Measurements from ENCODE around the gene DPP7.

The DPP7 gene

DNA sequence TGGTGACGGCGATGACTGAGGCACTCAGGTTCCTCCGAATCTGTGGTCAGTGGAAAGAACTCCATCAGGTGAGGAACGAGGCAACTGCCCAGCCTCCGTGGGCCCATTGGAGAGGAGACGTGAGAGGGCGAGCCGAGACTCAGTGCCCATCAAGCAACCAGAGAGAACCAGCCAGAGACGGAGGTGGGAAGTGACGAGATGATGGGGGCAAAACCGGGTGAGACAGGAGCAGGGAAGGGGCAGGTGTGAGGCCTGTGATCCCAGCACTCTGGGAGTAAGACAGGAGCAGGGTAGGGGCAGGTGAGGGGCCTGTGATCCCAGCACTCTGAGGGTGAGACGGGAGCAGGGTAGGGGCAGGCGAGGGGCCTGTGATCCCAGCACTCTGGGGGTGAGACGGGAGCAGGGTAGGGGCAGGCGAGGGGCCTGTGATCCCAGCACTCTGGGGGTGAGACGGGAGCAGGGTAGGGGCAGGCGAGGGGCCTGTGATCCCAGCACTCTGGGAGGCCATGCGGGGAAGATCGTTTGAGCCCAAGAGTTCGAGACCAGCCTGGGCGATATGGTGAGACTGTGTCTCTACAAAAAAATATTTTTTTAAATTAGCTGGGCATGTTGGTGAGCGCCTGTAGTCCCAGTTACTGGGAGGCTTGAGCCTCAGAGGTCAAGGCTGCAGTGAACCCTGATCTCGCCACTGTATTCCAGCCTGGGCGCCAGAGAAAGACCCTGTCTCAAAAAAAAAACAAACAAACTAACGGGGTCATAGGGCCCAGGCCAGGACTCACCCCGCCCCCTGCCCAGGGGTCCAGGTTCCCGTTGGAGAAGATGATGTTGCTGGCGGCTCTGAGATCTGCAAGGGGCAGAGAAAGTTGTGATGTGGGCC is 3.4 kb downstream of the DPP7 start:
- no peak for DNase-seq

DNA sequence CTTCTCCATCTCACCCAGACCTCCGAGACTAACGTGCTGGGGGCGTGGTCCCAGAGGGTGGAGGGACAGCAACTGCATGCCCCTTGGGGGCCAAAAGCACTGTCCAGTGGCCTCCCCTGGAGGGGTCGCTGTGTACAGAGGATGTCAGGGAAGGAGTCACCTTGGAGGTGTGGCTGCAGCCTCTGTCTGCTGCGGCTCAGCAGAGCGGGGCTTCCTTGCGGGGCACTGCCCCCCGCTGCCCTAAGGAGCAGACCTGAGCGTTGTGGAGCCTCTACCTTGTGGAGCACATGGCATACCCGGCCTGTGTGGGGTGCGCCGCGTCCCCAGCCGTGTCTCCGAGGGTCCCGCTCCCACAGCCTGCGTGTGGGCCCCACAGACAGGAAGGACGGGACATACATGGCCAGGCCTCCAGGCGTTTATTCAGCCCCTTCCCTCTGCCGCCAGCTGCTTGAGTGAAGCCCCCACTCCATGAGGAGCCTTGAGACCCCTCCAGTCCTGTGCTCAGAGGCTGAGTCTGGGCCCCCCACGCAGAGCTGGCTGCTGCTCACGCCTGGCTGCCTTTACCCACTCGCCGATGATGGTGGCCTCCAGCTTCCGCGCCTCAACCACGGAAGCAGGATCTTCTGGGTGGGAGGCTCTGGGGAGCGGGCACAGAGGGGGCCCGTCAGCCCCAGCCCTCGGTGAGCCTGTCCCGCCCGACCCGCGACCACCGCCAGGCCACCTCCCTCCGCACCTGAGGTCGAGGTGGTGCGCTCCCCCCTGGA is 4.2 kb downstream of the DPP7 start:
- no peak for DNase-seq

DNA sequence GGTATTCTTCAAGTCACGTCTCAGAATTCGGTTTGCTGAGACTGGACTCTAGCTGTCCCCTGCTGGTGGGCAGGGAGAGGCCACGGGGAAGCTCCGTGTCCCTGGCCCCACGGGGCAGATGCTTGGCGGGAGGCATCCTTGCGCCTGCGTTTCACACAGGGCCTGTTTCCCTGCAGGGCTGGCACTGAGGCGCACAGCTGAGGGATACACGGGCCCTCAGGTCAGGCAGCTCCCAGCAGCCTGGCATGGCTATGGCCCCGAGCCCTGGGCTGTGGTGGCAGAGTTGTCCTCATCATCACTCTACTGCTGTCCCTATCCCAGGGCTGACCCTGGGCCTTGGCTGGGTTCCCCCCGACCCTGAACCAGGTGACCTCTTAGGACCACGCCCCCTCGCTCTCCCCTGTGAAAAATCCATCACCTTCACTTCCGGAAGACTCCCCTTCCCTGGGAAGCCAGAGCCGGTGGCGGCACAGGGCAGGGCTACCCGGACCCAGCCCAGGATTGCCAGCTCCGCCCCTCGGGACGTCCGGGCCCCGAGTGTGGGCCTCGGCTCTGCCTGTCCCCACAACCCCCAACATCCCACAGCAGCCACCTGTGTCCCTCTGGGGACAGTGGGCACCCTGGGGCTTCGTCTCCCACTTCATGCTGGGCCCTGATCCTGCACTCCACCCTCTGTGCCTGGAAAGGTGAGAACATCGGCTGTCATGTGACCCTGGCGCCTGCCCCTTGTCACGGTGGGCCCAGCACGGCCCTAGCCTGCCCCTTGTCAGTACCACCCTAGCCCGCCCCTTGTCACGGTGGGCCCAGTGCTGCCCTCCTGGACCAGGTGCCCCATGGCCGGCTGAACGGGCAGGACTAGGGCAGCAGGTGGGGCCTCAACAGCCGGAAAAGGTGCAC is 5.0 kb downstream of the DPP7 start:
- no peak for DNase-seq

DNA sequence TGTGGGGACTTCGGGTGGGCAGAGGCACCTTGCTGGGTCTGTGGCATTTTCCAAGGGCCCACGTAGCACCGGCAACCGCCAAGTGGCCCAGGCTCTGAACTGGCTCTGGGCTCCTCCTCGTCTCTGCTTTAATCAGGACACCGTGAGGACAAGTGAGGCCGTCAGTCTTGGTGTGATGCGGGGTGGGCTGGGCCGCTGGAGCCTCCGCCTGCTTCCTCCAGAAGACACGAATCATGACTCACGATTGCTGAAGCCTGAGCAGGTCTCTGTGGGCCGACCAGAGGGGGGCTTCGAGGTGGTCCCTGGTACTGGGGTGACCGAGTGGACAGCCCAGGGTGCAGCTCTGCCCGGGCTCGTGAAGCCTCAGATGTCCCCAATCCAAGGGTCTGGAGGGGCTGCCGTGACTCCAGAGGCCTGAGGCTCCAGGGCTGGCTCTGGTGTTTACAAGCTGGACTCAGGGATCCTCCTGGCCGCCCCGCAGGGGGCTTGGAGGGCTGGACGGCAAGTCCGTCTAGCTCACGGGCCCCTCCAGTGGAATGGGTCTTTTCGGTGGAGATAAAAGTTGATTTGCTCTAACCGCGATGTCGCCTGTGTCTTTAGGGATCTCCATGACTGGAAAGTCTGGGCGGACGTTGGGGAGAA is 5.8 kb downstream of the DPP7 start:
- DNase-seq: no peak

DNA sequence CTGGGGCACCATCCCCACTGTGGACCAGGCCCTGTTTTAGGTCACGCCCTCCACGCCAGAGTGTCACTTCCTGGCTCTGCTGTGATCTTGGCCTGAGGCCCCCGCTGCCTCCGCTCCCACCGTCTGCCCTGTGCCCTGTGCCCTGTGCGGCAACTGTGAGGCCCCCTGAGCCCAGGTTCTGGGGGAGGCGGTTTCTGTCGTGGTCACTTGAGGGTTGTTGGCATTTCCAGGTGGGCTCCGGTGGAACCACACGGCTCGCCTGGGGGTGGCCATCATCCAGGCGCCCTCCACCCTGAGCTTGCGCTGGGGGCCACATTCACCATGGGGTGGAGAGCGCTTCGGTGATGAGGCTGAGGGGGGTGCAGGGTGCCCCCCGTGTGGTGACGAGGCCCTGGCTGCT is 6.6 kb downstream of the DPP7 start:
- DNase-seq: no peak

DNA sequence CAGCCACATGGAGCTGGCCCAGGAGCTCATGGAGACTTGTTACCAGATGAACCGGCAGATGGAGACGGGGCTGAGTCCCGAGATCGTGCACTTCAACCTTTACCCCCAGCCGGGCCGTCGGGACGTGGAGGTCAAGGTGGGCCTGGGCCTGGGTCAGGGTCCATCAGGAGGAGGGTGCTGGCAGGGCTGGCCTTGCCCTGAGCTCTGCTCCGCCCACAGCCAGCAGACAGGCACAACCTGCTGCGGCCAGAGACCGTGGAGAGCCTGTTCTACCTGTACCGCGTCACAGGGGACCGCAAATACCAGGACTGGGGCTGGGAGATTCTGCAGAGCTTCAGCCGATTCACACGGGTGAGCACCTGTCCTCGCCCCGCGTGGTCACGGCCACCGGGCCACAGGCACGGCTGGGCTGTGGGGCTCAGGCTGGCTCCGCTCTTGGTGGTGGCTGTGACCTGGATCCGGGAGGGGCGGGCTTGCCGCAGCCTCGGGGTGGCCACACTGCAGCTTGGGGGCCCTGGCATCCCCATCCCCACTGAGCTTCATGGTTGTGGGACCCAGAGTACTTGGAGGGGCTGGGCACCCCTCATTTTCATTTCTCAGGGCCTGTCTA is 7.1 kb downstream of the DPP7 start:
- DNase-seq: no peak

DNA sequence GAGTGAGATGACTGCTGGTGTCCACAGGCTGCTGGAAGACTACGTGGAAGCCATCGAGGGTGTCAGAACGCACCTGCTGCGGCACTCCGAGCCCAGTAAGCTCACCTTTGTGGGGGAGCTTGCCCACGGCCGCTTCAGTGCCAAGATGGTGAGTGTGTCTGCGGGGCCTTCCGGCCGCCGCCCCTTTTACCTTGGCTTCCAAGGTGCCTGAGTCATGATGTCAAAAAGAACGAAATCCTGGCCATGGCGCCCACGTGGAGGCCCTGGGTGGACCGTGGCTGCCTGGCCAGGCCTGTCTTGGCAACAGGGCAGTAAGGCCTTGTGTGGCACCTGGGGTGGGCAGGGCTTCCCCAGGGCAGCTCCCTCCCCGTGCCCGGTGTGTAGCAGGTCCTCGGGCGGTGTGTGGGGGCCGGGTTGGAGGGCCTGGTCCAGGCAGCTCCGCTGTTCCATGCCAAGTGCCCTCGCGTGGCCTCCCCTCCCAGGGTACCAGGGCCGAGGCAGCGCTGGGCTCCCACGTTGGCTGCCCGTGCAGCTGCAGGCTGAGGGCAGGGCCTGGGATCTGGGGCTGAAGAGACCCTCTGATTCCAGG is 7.8 kb downstream of the DPP7 start:
- DNase-seq: no peak

DNA sequence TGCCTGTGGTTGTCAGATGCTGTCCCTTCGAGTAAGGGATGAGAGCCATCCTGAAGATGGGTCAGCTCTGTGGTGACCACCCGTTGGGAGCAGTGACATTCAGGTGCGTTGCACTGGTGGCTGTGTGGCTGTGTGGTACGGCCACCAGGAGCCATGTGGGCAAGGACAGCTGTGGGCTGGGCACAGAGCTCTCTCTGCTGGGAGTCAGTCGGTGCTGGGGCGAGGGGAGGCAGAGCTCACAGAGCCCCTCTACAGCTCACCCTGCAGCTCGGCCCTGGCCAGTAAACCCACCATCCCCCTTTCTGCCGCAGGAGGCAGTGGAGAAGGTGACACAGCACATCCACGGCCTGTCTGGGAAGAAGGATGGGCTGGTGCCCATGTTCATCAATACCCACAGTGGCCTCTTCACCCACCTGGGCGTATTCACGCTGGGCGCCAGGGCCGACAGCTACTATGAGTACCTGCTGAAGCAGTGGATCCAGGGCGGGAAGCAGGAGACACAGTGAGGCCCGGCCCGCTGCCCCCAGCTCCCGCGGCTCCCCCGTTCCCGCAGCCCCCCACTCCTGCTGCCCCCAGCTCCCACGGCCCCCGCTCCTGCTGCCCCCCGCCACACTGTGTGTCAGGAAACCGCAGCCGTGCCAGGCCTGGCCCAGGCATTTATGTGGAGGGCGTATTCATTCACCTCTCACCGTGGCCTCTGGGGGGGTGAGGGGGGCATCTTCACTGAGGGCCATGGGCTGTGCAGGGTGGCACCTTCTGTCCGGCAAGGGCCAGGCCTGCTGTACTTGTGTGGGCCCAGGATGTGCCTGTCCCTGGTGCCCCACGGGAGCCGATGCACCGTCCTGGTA is 8.5 kb downstream of the DPP7 start:
- no peak for DNase-seq

DNA sequence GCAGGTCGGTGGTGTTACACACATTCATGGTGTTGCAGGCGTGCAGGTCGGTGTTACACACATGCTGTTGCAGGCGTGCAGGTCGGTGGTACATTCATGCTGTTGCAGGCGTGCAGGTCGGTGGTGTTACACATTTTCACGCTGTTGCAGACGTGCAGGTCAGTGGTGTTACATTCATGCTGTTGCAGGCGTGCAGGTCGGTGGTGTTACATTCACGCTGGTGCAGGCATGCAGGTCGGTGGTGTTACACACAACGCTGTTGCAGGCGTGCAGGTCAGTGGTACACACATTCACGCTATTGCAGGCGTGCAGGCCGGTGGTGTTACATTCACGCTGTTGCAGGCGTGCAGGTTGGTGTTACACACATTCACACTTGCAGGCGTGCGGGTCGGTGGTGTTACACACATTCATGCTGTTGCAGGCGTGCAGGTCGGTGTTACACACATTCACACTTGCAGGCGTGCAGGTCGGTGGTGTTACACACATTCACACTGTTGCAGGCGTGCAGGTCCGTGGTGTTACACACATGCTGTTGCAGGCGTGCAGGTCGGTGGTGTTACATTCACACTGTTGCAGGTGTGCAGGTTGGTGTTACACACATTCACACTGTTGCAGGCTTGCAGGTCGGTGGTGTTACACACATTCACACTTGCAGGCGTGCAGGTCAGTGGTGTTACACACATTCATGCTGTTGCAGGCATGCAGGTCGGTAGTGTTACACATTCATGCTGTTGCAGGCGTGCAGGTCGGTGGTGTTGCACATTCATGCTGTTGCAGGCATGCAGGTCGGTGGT is 11.1 kb downstream of the DPP7 start:
- DNase-seq: no peak

DNA sequence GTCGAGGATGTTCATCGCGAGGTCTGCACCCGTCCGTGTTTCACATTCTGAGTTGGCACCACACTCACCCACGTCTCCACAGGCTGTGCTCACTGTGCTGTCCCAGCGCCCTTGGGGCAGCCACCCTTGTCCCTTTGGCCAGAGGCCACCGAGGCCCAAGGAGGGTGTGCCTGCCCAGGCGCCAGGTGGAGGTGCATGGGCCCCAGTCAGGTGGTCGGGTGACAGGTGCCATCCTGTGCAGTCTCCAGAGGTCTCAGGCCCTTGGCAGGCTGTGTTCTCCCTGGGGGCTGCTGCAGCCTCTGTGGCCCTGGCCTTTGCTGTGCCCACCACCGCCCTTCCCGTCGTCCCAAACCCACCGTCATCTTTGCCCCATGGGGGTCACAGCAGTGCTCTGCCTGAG is 15.3 kb downstream of the DPP7 start:
- DNase-seq: no peak

DNA sequence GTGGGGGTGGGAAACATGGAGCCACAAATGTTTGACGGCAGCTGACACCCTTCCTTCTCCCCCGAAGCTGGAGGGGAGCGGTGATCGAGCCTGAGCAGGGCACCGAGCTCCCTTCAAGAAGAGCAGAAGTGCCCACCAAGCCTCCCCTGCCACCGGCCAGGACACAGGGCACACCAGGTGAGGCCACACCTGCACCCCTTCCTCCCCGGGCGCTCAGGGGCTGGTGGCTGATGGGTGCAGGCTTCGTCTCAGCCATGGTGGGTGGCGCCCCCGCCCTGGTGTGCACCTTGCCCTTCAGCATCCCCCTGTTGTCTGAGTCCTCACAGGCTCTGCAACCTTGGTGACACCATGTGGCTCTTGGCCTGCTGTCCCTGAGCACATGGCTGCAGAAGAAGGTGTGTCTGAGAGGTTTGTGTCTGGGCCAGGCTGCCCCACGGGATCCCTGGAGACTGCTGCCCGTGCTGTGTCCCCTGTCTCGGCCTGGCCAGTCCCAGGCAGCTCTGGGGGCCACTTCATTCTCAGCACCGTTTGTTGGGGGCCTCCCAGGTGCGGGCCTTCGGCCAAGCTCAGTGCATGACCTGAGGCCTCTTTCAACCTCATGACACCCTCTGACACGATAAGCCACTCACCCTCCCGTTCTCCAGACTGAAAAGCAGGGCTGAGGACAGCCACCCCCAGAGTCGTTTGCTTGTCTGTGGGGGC is 16.6 kb downstream of the DPP7 start:
- no peak for DNase-seq

DNA sequence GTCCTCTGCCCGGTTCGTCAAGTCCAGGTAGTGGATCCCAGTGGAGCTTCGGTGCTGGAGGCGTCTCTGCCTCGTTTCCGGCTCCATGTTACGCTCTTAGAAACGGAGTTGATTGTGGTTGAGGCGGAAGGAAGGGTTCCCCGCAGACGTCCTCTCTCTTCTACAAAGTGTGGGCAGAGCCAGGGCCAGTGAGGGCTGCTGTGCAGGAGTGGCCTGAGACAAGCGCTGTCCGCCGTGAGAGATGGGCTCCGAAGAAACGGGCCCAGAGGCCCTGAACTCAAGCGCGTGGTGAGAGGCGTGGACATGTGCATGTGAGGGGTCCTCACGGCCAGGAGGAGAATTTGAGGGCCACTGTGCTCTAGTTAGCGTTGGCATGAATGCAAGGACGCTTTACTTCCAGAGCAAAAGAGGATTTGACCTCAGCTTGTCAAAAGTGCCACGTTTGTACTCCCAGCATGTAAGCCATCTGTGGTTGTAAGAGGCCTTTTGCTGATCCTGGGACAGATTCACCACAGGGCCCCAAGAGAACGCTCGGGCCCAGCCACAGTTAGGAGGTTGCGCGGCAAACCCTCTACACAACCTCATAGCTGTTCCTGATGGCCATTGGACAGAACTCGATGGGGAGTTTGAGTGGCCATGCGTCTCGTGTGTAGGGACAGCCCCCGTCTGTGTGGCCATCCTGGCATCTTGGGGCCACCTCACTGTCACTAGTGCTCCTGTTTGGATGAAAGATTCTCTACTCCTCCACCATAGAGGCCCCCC is 17.6 kb downstream of the DPP7 start:
- no peak for DNase-seq

DNA sequence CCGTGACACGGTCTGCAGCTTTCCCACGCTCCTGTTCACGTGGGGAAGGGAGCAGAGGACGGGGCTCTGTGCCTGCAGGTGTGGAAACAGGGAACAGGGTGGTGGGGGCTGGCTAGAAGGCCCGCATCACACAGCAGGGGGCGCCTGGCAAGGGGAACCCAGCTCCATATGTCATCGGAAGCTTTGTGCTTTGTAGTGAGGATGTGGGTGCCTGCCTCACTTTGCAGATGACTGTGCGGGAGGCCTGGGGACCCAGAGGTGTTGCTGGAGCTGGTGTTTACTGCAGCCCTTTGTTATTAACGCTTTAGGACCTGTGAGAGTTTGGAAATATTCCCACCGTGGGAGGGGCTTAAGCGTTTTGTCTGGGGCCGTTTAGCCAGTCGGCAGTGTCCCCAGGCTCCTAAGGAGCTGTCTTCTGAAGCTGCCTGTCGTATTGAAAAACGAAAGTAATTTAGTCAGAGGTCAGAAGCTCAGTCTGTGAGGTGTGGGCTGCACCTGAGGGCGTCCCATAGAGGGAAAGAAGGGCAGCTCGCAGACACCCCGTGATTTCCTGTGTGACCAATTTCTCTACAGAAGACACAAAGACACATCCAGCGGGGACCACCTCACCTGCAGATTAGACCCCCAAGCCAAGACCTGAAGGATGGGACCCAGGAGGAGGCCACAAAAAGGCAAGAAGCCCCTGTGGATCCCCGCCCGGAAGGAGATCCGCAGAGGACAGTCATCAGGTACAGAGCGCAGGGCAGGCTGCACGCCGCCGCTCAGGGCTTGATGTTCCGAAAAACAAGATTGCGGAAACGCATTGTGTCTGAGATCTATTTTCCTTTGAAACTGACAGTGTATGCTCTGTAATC is 18.6 kb downstream of the DPP7 start:
- peak; percentile 88 for DNase-seq

DNA sequence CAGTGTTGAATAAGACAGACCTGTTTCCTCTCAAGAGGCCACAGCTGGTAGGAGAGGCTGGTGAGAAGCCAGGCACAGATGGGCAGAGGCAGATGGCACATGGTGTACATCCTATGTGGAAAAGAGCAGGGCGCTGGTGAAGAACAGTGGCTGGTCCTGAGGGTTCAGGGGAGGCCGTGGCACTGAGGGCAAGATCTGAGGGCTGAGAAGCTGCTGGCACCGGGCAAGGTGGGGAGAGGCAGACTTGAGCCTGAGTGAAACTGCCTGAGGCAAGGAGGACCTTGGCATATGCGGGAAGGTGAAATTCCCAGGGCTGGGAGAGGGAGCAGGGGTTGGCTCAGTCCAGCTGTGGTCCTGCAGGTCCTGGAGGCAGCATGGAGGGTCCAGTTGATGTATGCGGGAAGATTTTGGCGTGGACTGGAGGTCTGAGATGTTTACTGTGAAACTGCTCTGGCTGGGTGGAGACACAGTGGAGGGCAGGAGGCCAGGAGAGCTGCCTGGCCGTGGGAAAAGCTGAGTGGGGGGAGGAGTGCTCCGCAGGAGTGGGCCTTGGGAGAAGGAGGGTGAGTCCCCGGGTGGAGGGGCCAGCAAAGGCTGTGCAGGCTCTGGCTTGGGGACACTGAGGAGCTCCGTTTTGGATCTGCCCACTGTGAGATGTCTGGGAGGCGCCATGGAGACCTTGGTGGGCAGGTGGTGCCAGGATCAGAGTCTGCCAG is 25.1 kb downstream of the DPP7 start:
- no peak for DNase-seq

DNA sequence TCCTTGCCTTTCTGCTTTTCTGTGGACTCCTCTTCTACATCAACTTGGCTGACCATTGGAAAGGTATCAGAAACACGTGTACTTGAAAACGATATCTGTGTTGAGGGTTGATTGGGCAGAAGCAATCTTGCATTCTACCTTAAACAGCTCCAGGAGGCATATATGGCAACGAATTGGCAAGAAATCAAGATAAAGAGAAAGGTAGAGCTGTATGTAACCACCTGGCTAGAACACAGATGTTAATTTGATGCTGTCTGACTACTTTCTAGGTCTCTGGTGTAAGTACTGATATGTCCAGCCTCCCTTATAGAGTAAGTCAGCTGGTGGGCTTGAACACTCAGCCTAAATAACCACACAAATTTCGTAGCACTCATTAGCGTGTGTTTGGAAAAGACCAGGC is 26.4 kb downstream of the DPP7 start:
- DNase-seq: no peak

DNA sequence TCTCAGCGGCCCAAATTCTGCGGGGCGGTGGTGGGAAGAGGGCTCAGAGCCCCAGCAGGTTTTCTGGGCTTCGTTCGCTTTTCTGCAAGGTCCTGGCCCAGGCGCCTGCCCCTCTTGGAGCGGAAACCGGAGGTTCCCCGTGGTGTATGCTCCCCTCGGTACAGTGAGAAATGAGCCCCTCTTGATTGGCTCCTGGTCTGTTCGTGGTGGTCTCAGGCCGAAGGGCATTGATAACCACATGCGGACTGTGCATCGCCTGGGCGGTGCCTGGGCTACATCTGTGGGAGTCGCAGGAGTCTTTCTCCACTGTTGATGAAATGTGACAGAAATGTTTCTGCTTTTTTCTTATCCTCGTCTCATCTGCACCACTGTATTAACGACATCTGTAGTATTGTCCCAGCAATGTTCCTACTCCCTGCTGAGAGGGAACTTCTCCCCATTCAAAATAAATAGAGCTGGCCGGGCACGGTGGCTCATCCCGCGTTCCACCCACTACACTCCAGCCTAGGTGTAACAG is 27.1 kb downstream of the DPP7 start:
- DNase-seq: no peak

Measured in CD4-positive, alpha-beta T cell treated with Interleukin-4 for 4 hours (primary cell).